Stimulated activated memory B cell treated with anti-CD40 and anti-IgM and Interleukin-4, amounts not matched to agents 10 μg/mL and 1 μg/mL and 100 μg/mL, for 72 hours (primary cell): ENCODE measurements around the gene CACNG3.

Source experiments
- ATAC-seq: fragments of 150-1000 bp; cut with Tn5 transposase; 2 replicates; pipeline ENCODE4 v1.10.0; 2021
- H3K27ac Mint-ChIP-seq: one replicate; pipeline ENCODE4 v1.8.0; 2022; ENCODE audit warnings: mild to moderate bottlenecking, mixed read lengths
- H3K27me3 Mint-ChIP-seq: one replicate; pipeline ENCODE4 v1.8.0; 2022; ENCODE audit warnings: mixed read lengths
- H3K36me3 Mint-ChIP-seq: one replicate; pipeline ENCODE4 v1.8.0; 2022; ENCODE audit warnings: mixed read lengths
- H3K4me1 Mint-ChIP-seq: one replicate; pipeline ENCODE4 v1.8.0; 2022; ENCODE audit warnings: mixed read lengths
- H3K4me3 Mint-ChIP-seq: one replicate; pipeline ENCODE4 v1.8.0; 2022; ENCODE audit warnings: mild to moderate bottlenecking, moderate library complexity, mixed read lengths
- H3K9me3 Mint-ChIP-seq: one replicate; pipeline ENCODE4 v1.8.0; 2022; ENCODE audit warnings: mixed read lengths

CACNG3 gene

GRCh38 chr16:24378999-24379398 lies 122.9 kb downstream of the CACNG3 start:
- Mint-ChIP-seq H3K27me3 (peaks cover 11% of the 10 kb centered on the region), H3K9me3 (peaks cover 25% of the 10 kb centered on the region)

GRCh38 chr16:24381470-24382118 lies 125.5 kb downstream of the CACNG3 start:
- H3K27ac Mint-ChIP-seq: no peak overlapping the region
- H3K36me3 Mint-ChIP-seq: peaks cover 5% of the 10 kb centered on the region
- no peak for ATAC-seq
- H3K27me3 Mint-ChIP-seq: peaks cover 36% of the 10 kb centered on the region
- H3K4me1 Mint-ChIP-seq: no peaks in the 10 kb centered on the region
- no peak overlapping the region for H3K4me3 Mint-ChIP-seq
- peaks cover 25% of the 10 kb centered on the region for H3K9me3 Mint-ChIP-seq

More at GRCh38 chr16:24378999-24379398, 122.9 kb downstream of the CACNG3 start:
- H3K27ac Mint-ChIP-seq: no peak overlapping the region
- no peak for ATAC-seq
- peaks cover 5% of the 10 kb centered on the region for H3K36me3 Mint-ChIP-seq
- H3K4me3 Mint-ChIP-seq: no peak overlapping the region
- no peaks in the 10 kb centered on the region for H3K4me1 Mint-ChIP-seq

- no peak for ATAC-seq
- no peak overlapping the region for H3K4me3 Mint-ChIP-seq
- H3K4me1 Mint-ChIP-seq: no peaks in the 10 kb centered on the region
- no peak overlapping the region for H3K27ac Mint-ChIP-seq
- H3K27me3 Mint-ChIP-seq: peaks cover 44% of the 10 kb centered on the region
- peaks cover 5% of the 10 kb centered on the region for H3K36me3 Mint-ChIP-seq
- H3K9me3 Mint-ChIP-seq: peaks cover 18% of the 10 kb centered on the region
Observed at GRCh38 chr16:24382762-24383407, 126.8 kb downstream of the CACNG3 start.

GRCh38 chr16:24394341-24394740 lies 138.2 kb downstream of the CACNG3 start:
- no peak overlapping the region for H3K27ac Mint-ChIP-seq
- H3K36me3 Mint-ChIP-seq: no peaks in the 10 kb centered on the region
- peaks cover 11% of the 10 kb centered on the region for H3K4me1 Mint-ChIP-seq
- no peak overlapping the region for H3K4me3 Mint-ChIP-seq
- H3K9me3 Mint-ChIP-seq: no peaks in the 10 kb centered on the region
- no peak for ATAC-seq
- peaks cover 53% of the 10 kb centered on the region for H3K27me3 Mint-ChIP-seq

- Mint-ChIP-seq H3K4me3 (peak overlapping the region; percentile 10), H3K9me3 (peaks cover 4% of the 10 kb centered on the region), H3K27me3 (peaks cover 36% of the 10 kb centered on the region), H3K4me1 (peaks cover 11% of the 10 kb centered on the region), H3K36me3 (no peaks in the 10 kb centered on the region), H3K27ac (peak overlapping the region; percentile 6)
- ATAC-seq: peak; percentile 36
Observed at GRCh38 chr16:24396350-24397271, 140.5 kb downstream of the CACNG3 start.

- peaks cover 10% of the 10 kb centered on the region for H3K27me3 Mint-ChIP-seq
- no peak overlapping the region for H3K4me3 Mint-ChIP-seq
- no peaks in the 10 kb centered on the region for H3K36me3 Mint-ChIP-seq
- no peaks in the 10 kb centered on the region for H3K4me1 Mint-ChIP-seq
- ATAC-seq: no peak
- H3K27ac Mint-ChIP-seq: no peak overlapping the region
- no peaks in the 10 kb centered on the region for H3K9me3 Mint-ChIP-seq
Observed at GRCh38 chr16:24409045-24409444, 152.9 kb downstream of the CACNG3 start.
